ENCODE measurements around the gene EOGT.

The EOGT gene

GRCh38 chr3:69013253-69014021, at the start of gene EOGT:
TSS of gene EOGT (minus strand) at chr3:69013684. CDS start at chr3:69009846, 3,838 bp downstream.
- DNase-seq, result peak; percentile 83

GRCh38 chr3:69059688-69060087, 46.2 kb upstream of the EOGT start:
- no peak for DNase-seq

GRCh38 chr3:69058947-69059224, 45.4 kb upstream of the EOGT start:
- no peak for DNase-seq

- no peak for DNase-seq
Measured at GRCh38 chr3:69058180-69058946, 44.9 kb upstream of the EOGT start.

- DNase-seq, result no peak
Measured at GRCh38 chr3:69052472-69052898, 39.0 kb upstream of the EOGT start.

GRCh38 chr3:69051756-69052471, 38.4 kb upstream of the EOGT start, which contains the start of gene TMF1:
TSS of gene TMF1 (minus strand) at chr3:69052333. CDS start at chr3:69052086, 247 bp downstream.
- DNase-seq, result peak; percentile 95

GRCh38 chr3:69048990-69049389, 35.5 kb upstream of the EOGT start:
- DNase-seq, result no peak

- no peak for DNase-seq
Measured at GRCh38 chr3:69044608-69045007, 31.1 kb upstream of the EOGT start.

GRCh38 chr3:69033470-69033869, 20.0 kb upstream of the EOGT start:
- no peak for DNase-seq

- DNase-seq, result no peak
Measured at GRCh38 chr3:69032737-69033136, 19.3 kb upstream of the EOGT start.

GRCh38 chr3:69032142-69032541, 18.7 kb upstream of the EOGT start:
- DNase-seq, result no peak

GRCh38 chr3:69031635-69032034, 18.2 kb upstream of the EOGT start:
- no peak for DNase-seq

- DNase-seq, result no peak
Measured at GRCh38 chr3:69020857-69021256, 7.4 kb upstream of the EOGT start.

- DNase-seq, result no peak
Measured at GRCh38 chr3:69020424-69020823, 6.9 kb upstream of the EOGT start.

- DNase-seq, result no peak
Measured at GRCh38 chr3:69016901-69017300, 3.4 kb upstream of the EOGT start.

- no peak for DNase-seq
Measured at GRCh38 chr3:69016102-69016501, 2.6 kb upstream of the EOGT start.

- DNase-seq, result no peak
Measured at GRCh38 chr3:69014022-69014580, 617 bp upstream of the EOGT start.

GRCh38 chr3:69012800-69013252, 658 bp downstream of the EOGT start:
- peak; percentile 54 for DNase-seq

GRCh38 chr3:69012100-69012799, 1.2 kb downstream of the EOGT start:
- no peak for DNase-seq

GRCh38 chr3:69011096-69011730, 2.3 kb downstream of the EOGT start:
- no peak for DNase-seq

- DNase-seq, result no peak
Measured at GRCh38 chr3:69009559-69010410, 3.7 kb downstream of the EOGT start.
